ENCODE measurements around the gene LRRC74B. TPM values are rescaled to one million over a fixed set of nuclear protein-coding genes. Genes with fewer than 3 reads are reported as not detected.

LRRC74B gene
- total RNA-seq, 1 experiment from 2014 or later = not detected

DNA sequence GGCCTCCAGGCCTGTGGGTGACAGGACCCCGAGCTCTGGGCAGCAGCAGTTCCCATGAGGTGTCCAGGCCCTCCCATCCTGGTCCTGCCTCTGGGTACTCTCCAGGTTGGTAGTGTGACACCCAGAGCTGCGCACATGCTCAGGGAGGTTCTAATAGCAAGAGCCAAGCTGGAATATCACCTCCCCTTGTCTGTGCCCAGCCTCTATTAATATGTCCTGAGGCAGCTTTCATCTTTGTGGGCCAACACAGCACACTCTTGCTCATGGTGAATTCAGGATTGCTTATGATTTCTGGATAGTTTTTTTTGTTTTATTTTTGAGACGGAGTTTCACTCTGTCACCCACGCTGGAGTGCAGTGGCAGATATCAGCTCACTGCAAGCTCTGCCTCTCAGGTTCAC lies 27.4 kb upstream of the LRRC74B start:
- Mint-ChIP-seq H3K9me3 (ENCODE audit: low read depth, unreplicated experiment) (no peaks in the 10 kb centered on the region), H3K27ac (ENCODE audit: unreplicated experiment) (no peak overlapping the region), H3K27me3 (ENCODE audit: unreplicated experiment) (peaks cover 61% of the 10 kb centered on the region), H3K4me1 (ENCODE audit: low read depth, unreplicated experiment) (peaks cover 18% of the 10 kb centered on the region), H3K4me3 (ENCODE audit: low read depth, unreplicated experiment) (no peak overlapping the region), H3K36me3 (ENCODE audit: insufficient read depth, unreplicated experiment) (no peaks in the 10 kb centered on the region)
- intact Hi-C loops (cut with micrococcal nuclease; ENCODE audit: unreplicated experiment) = no loop called here
- no peak for DNase-seq
- BruUV-seq (replicated peaks) = no TSS peak
- TF ChIP-seq, protein P1, sequence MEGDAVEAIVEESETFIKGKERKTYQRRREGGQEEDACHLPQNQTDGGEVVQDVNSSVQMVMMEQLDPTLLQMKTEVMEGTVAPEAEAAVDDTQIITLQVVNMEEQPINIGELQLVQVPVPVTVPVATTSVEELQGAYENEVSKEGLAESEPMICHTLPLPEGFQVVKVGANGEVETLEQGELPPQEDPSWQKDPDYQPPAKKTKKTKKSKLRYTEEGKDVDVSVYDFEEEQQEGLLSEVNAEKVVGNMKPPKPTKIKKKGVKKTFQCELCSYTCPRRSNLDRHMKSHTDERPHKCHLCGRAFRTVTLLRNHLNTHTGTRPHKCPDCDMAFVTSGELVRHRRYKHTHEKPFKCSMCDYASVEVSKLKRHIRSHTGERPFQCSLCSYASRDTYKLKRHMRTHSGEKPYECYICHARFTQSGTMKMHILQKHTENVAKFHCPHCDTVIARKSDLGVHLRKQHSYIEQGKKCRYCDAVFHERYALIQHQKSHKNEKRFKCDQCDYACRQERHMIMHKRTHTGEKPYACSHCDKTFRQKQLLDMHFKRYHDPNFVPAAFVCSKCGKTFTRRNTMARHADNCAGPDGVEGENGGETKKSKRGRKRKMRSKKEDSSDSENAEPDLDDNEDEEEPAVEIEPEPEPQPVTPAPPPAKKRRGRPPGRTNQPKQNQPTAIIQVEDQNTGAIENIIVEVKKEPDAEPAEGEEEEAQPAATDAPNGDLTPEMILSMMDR (IDR thresholded peaks at IDR 0.05; ENCODE audit: unreplicated experiment) = no peak
- CTCF ChIA-PET = no interaction called here

GRCh38 chr22:21020802-21021429 lies 24.8 kb upstream of the LRRC74B start:
- CTCF ChIA-PET = no interaction called here
- Mint-ChIP-seq H3K4me3 (ENCODE audit: low read depth, unreplicated experiment) (no peak overlapping the region), H3K4me1 (ENCODE audit: low read depth, unreplicated experiment) (no peaks in the 10 kb centered on the region), H3K9me3 (ENCODE audit: low read depth, unreplicated experiment) (no peaks in the 10 kb centered on the region), H3K36me3 (ENCODE audit: insufficient read depth, unreplicated experiment) (peaks cover 4% of the 10 kb centered on the region), H3K27ac (ENCODE audit: unreplicated experiment) (no peak overlapping the region), H3K27me3 (ENCODE audit: unreplicated experiment) (peaks cover 62% of the 10 kb centered on the region)
- intact Hi-C loops (cut with micrococcal nuclease; ENCODE audit: unreplicated experiment) = no loop called here
- TF ChIP-seq, protein P1 (IDR thresholded peaks at IDR 0.05; ENCODE audit: unreplicated experiment) = peak; percentile 24
- BruUV-seq (replicated peaks) = no TSS peak
- DNase-seq = no peak

DNA sequence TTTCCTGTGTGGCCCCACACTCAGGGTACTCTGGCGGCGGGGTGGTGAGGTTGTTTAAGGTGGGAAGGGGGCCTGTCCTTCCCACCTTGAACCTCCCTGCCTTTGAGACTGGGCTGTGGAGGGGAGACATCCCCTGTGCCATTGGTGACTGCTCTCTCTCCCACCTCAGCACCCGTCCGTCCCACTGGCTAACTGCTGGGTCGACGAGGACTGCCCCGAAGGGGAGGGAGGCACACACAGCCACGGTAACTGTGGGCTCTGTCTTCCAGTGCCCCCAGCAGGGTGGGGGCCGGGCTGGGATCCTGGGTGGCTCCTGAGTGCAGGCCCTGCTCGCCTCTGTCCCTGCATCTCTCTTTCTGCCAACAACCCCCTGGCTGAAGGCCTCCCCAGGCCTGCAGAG lies 23.2 kb upstream of the LRRC74B start:
- TF ChIP-seq, protein P1 (IDR thresholded peaks at IDR 0.05; ENCODE audit: unreplicated experiment) = no peak
- no TSS peak for BruUV-seq (replicated peaks)
- no peak for DNase-seq
- Mint-ChIP-seq H3K4me1 (ENCODE audit: low read depth, unreplicated experiment) (no peaks in the 10 kb centered on the region), H3K27ac (ENCODE audit: unreplicated experiment) (no peak overlapping the region), H3K9me3 (ENCODE audit: low read depth, unreplicated experiment) (no peaks in the 10 kb centered on the region), H3K36me3 (ENCODE audit: insufficient read depth, unreplicated experiment) (peaks cover 5% of the 10 kb centered on the region), H3K4me3 (ENCODE audit: low read depth, unreplicated experiment) (no peak overlapping the region), H3K27me3 (ENCODE audit: unreplicated experiment) (peaks cover 51% of the 10 kb centered on the region)
- intact Hi-C loops (cut with micrococcal nuclease; ENCODE audit: unreplicated experiment) = no loop called here
- CTCF ChIA-PET = no interaction called here

- CTCF ChIA-PET = no interaction called here
- no TSS peak for BruUV-seq (replicated peaks)
- TF ChIP-seq, protein P1 (IDR thresholded peaks at IDR 0.05; ENCODE audit: unreplicated experiment) = no peak
- Mint-ChIP-seq H3K36me3 (ENCODE audit: insufficient read depth, unreplicated experiment) (peaks cover 5% of the 10 kb centered on the region), H3K4me1 (ENCODE audit: low read depth, unreplicated experiment) (no peaks in the 10 kb centered on the region), H3K4me3 (ENCODE audit: low read depth, unreplicated experiment) (no peak overlapping the region), H3K9me3 (ENCODE audit: low read depth, unreplicated experiment) (no peaks in the 10 kb centered on the region), H3K27me3 (ENCODE audit: unreplicated experiment) (peaks cover 45% of the 10 kb centered on the region), H3K27ac (ENCODE audit: unreplicated experiment) (no peak overlapping the region)
- intact Hi-C loops (cut with micrococcal nuclease; ENCODE audit: unreplicated experiment) = no loop called here
- no peak for DNase-seq
These were observed 22.7 kb upstream of the LRRC74B start for GRCh38 chr22:21022955-21023614.

All from Calu3 (cell line).